H1 (cell line): Measurements from ENCODE around the gene INO80. TPM values are rescaled to one million over a fixed set of nuclear protein-coding genes. Genes with fewer than 3 reads are reported as not detected.

ENCODE experiments used
- CBX8 ChIP-seq: fragments of 300-800, 300-1000 bp; sonication (generic); IDR thresholded peaks from 2 replicates; pipeline ENCODE4 v1.7.1; 2016; ENCODE audit warnings: low read depth, low read length, borderline replicate concordance
- CEBPB ChIP-seq: IDR thresholded peaks from 2 replicates; pipeline ENCODE4 v1.6.1; 2012; ENCODE audit warnings: low read depth, low read length
- CTCF ChIP-seq, 3 experiments: IDR thresholded peaks; 1 replicate in 2 of 3; 2 replicates in 1 of 3; pipeline versions ENCODE4 v1.5.1 to v1.6.1; 2011; ENCODE audit warnings: low read length in 3 of 3, mild to moderate bottlenecking in 3 of 3, inconsistent platforms in 2 of 3, low read depth in 1 of 3, moderate library complexity in 1 of 3; ENCODE audit not compliant: insufficient read depth in 1 of 3; ENCODE audit errors: control extremely low read depth in 1 of 3
- EP300 ChIP-seq, 2 experiments: IDR thresholded peaks; 1 replicate in 1 of 2; 2 replicates in 1 of 2; pipeline ENCODE4 v1.6.1; 2011 to 2012; ENCODE audit warnings: low read depth in 2 of 2, low read length in 2 of 2, mild to moderate bottlenecking in 2 of 2, borderline replicate concordance in 1 of 2, inconsistent platforms in 1 of 2, moderate library complexity in 1 of 2
- HDAC2 ChIP-seq, 2 experiments: fragments of 300-600 bp in 1 of 2; sonication (generic) in 1 of 2; IDR thresholded peaks; 2 replicates each; pipeline ENCODE4 v1.6.1; 2011 to 2012; ENCODE audit warnings: low read depth in 2 of 2, low read length in 2 of 2, mild to moderate bottlenecking in 2 of 2, moderate library complexity in 2 of 2, borderline replicate concordance in 1 of 2, inconsistent platforms in 1 of 2
- JUND ChIP-seq: IDR thresholded peaks from 2 replicates; pipeline ENCODE4 v1.6.1; 2011; ENCODE audit warnings: mild to moderate bottlenecking, improper control_type of control experiment, low read length
- KDM4A ChIP-seq: IDR thresholded peaks from one replicate; pipeline ENCODE4 v1.7.1; 2012; ENCODE audit warnings: low read depth, mild to moderate bottlenecking, moderate library complexity, low read length, inconsistent platforms; ENCODE audit not compliant: severe bottlenecking
- POU5F1 ChIP-seq: IDR thresholded peaks from 2 replicates; pipeline ENCODE4 v1.6.1; 2011; ENCODE audit warnings: low read depth, mild to moderate bottlenecking, low read length, moderate library complexity
- RBBP5 ChIP-seq: IDR thresholded peaks from 2 replicates; pipeline ENCODE4 v1.7.1; 2012; ENCODE audit warnings: low read depth, mild to moderate bottlenecking, inconsistent platforms, low read length, moderate library complexity, borderline replicate concordance
- SIRT6 ChIP-seq: IDR thresholded peaks from one replicate; pipeline ENCODE4 v1.7.1; 2012; ENCODE audit warnings: low read length, inconsistent platforms
- TAF1 ChIP-seq: IDR thresholded peaks from 2 replicates; pipeline ENCODE4 v1.6.1; 2011; ENCODE audit warnings: mild to moderate bottlenecking, low read depth, low read length
- TAF7 ChIP-seq: optimal IDR thresholded peaks from 2 replicates; pipeline ENCODE3; 2011; ENCODE audit warnings: low read depth, mild to moderate bottlenecking, inconsistent platforms, low read length, moderate library complexity, borderline replicate concordance
- TCF12 ChIP-seq: IDR thresholded peaks from 2 replicates; pipeline ENCODE4 v1.6.1; 2011; ENCODE audit warnings: low read depth, mild to moderate bottlenecking, low read length
- YY1 ChIP-seq: IDR thresholded peaks from 2 replicates; pipeline ENCODE4 v1.6.1; 2011; ENCODE audit warnings: low read depth, mild to moderate bottlenecking, low read length
- polyA plus RNA-seq, 7 experiments: library from polyadenylated mRNA; depleted of rRNA in 3 of 7; stranded (reverse) in 5 of 7; unstranded in 2 of 7; fragments of >200 nt in 5 of 7; fragments of 200-250 nt in 2 of 7; gene quantifications; 1 replicate in 5 of 7; 2 replicates in 1 of 7; 4 replicates in 1 of 7; pipeline versions ENCODE4 v1.2.1 to v1.2.3, GENCODE V29; 2011 to 2013; ENCODE audit warnings: missing spikeins in 2 of 7, mixed read lengths in 2 of 7
- total RNA-seq: library from RNA; stranded (reverse); fragmentation: NEBNext Ultra II Directional; extraction: Animal tissue kit (Norgen Biotek cat#: 25700); gene quantifications from 2 replicates; pipeline ENCODE4 v1.2.1, GENCODE V29; 2021
- TF ChIP-seq, protein P1 (sequence below): IDR thresholded peaks from 2 replicates; pipeline ENCODE4 v1.6.1; 2011; ENCODE audit warnings: low read depth, mild to moderate bottlenecking, low read length; ENCODE audit not compliant: insufficient read depth
- TF ChIP-seq, protein P2 (sequence below): IDR thresholded peaks from 2 replicates; pipeline ENCODE4 v1.6.1; 2012; ENCODE audit warnings: low read length, inconsistent platforms

INO80 gene
- total and polyA plus RNA-seq, 2 of the 8 experiments (the other 6 are each of a cell fraction or from before 2014, with no cell fraction given), result 4.3 to 24.5 TPM

DNA sequence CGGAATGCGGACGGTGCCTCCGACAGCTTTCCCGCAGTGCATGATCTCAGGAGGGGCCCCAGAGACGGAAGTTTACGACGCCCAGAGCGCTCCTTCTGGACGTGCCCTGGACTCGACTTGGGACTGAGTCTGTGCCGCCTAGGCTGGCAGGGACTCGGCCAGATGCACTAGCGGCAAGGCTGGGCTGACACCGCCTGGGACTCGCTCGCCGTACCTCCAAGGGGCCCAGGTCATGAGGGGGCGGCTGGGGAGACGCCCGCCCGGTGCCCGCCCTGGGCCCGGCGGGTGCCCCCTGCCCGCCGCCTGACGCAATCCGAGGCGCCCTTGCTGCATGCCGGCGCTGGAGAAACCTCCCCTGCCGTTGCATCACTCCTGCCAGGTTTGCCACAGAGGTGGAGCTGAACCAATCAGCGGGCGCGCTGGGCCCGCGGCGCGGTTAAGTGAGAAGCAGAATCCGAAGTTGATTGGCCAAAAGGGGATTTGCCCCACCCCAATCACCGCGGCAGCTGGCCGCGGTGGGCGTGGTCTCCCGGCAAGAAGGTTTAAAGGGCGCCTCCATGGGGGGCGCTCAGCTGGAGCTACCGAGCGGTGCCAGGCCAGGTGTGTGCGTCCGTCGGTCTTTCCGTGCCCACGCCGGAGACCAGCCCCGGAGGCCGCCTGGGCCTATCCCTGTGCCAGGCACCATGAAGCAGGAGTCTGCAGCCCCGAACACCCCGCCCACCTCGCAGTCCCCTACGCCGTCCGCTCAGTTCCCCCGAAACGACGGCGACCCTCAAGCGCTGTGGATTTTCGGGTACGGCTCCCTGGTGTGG is 163.0 kb downstream of the INO80 start, which contains the start of gene CHAC1 (continued):
- TF ChIP-seq EP300 (IDR thresholded peaks at IDR 0.05; ENCODE audit: borderline replicate concordance in 1 of 2, low read depth in 2 of 2, low read length in 2 of 2), result peak in 1 of 2 experiments; percentile 50; a peak in 1 of 3 replicates
- no peak for TF ChIP-seq POU5F1
- no peak for TF ChIP-seq CBX8
- TF ChIP-seq SIRT6, result no peak
- peak; percentile 52 for TF ChIP-seq KDM4A
- TF ChIP-seq, protein P1, sequence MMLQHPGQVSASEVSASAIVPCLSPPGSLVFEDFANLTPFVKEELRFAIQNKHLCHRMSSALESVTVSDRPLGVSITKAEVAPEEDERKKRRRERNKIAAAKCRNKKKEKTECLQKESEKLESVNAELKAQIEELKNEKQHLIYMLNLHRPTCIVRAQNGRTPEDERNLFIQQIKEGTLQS, result peak; percentile 92
- peak in 1 of 2 experiments; percentile 68; a peak in 1 of 4 replicates for TF ChIP-seq HDAC2 (IDR thresholded peaks at IDR 0.05; ENCODE audit: borderline replicate concordance in 1 of 2, low read depth in 2 of 2, low read length in 2 of 2)
- 0 out of 2 replicates have a peak, but pooled peaks have one; percentile 4 for TF ChIP-seq YY1
- TF ChIP-seq TAF7, result peak; percentile 76
- peak; percentile 81 for TF ChIP-seq TAF1
- TF ChIP-seq JUND, result peak; percentile 90
- no peak for TF ChIP-seq TCF12
- no peak; the same call in 1 of the 2 replicates for TF ChIP-seq RBBP5
- TF ChIP-seq, protein P2, sequence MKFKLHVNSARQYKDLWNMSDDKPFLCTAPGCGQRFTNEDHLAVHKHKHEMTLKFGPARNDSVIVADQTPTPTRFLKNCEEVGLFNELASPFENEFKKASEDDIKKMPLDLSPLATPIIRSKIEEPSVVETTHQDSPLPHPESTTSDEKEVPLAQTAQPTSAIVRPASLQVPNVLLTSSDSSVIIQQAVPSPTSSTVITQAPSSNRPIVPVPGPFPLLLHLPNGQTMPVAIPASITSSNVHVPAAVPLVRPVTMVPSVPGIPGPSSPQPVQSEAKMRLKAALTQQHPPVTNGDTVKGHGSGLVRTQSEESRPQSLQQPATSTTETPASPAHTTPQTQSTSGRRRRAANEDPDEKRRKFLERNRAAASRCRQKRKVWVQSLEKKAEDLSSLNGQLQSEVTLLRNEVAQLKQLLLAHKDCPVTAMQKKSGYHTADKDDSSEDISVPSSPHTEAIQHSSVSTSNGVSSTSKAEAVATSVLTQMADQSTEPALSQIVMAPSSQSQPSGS, result 0 out of 2 replicates have a peak, but pooled peaks have one; percentile 69
- TF ChIP-seq CTCF (IDR thresholded peaks at IDR 0.05; ENCODE audit: control extremely low read depth in 1 of 3, insufficient read depth in 1 of 3, low read depth in 1 of 3, low read length in 3 of 3), result peak in 1 of 3 experiments; percentile 0; a peak in 1 of 4 replicates
- peak; percentile 100 for TF ChIP-seq CEBPB
